GM12878 (cell line): ENCODE results near the gene DPEP1. TPM values are rescaled to one million over a fixed set of nuclear protein-coding genes. Genes with fewer than 3 reads are reported as not detected.
"Not testable (repeated sequence)": the region's sequence is repeated elsewhere in the genome, so short reads cannot be mapped to it uniquely, and the experiment has no call there.

Source experiments
- ATAC-seq: fragments of 200-7000 bp; cut with Tn5 transposase; 3 replicates; pipeline ENCODE4 v1.9.1; 2020; ENCODE audit warnings: mild to moderate bottlenecking, moderate library complexity
- BruUV-seq: library from RNA; stranded (reverse); fragments of 400-500 nt; replicated peaks from 2 replicates; lab custom pipeline; 2021; lab: Mats Ljungman, UMichigan
- CTCF ChIA-PET: fragments of 300-600 bp; sonication (Branson Sonifier 250); formaldehyde crosslinking; extraction: SDS; loops from one replicate; lab custom pipeline; 2021; ENCODE audit warnings: inconsistent platforms; lab: Yijun Ruan, JAX
- POLR2A ChIA-PET: fragments of 350-600 bp; formaldehyde crosslinking; extraction: SDS; loops from one replicate; lab custom pipeline; 2021; ENCODE audit warnings: inconsistent platforms; lab: Charles Lee
- RAD21 ChIA-PET: fragments of 300-600 bp; sonication (Branson Sonifier 250); formaldehyde crosslinking; loops from one replicate; lab custom pipeline; 2023; ENCODE audit warnings: antibody characterized with exemption; ENCODE audit not compliant: unreplicated experiment; lab: Charles Lee
- SMC1A ChIA-PET: fragments of 300-600 bp; sonication (Branson Sonifier 250); formaldehyde crosslinking; loops from one replicate; lab custom pipeline; 2023; ENCODE audit not compliant: unreplicated experiment, uncharacterized antibody; lab: Charles Lee
- DNase-seq: peaks from one replicate; pipeline ENCODE4 v3.0.0-alpha.2; 2011; ENCODE audit warnings: low read depth, low spot score
- FAIRE-seq: peaks from 3 replicates; lab custom pipeline; 2011; peaks lifted over from hg19 to GRCh38; lab: Jason Lieb, UNC
- H2AFZ ChIP-seq: 2 replicates; pipeline ENCODE4 v1.6.0; 2011; ENCODE audit warnings: low read depth, low read length, control low read depth; ENCODE audit not compliant: control insufficient read depth
- H3K27ac ChIP-seq: 2 replicates; pipeline ENCODE4 v1.5.1; 2011; ENCODE audit warnings: control low read depth; ENCODE audit not compliant: control insufficient read depth, insufficient read depth
- H3K27me3 ChIP-seq, 2 experiments: replicated peaks in 1 of 2; 2 replicates each; pipeline versions ENCODE4 v1.6.0 to v1.6.1; 2011; ENCODE audit warnings: low read length in 1 of 2; ENCODE audit not compliant: control insufficient read depth in 2 of 2, insufficient read depth in 2 of 2
- H3K36me3 ChIP-seq, 2 experiments: 2 replicates each; pipeline ENCODE4 v1.5.1; 2011; ENCODE audit warnings: low read length in 1 of 2; ENCODE audit not compliant: control insufficient read depth in 2 of 2, insufficient read depth in 2 of 2
- H3K4me1 ChIP-seq: 2 replicates; pipeline ENCODE4 v1.6.1; 2011; ENCODE audit warnings: mild to moderate bottlenecking, low read length, moderate library complexity, mixed read lengths; ENCODE audit not compliant: control insufficient read depth, insufficient read depth
- H3K4me2 ChIP-seq: 2 replicates; pipeline ENCODE4 v1.6.0; 2011; ENCODE audit warnings: control low read depth; ENCODE audit not compliant: control insufficient read depth, insufficient read depth
- H3K4me3 ChIP-seq: fragments of 200-600 bp; sonication (generic); 2 replicates; pipeline ENCODE4 v1.5.1; 2016
- H3K79me2 ChIP-seq: 2 replicates; pipeline ENCODE4 v1.6.0; 2011; ENCODE audit warnings: low read length; ENCODE audit not compliant: control insufficient read depth, insufficient read depth
- H3K9ac ChIP-seq: 2 replicates; pipeline ENCODE4 v1.8.0; 2011; ENCODE audit warnings: low read length, control low read depth, mixed read lengths; ENCODE audit not compliant: control insufficient read depth, insufficient read depth
- H3K9me3 ChIP-seq: replicated peaks from 3 replicates; pipeline ENCODE4 v1.5.1; 2011; ENCODE audit warnings: mild to moderate bottlenecking, low read length; ENCODE audit not compliant: control insufficient read depth, insufficient read depth
- H4K20me1 ChIP-seq: 2 replicates; pipeline ENCODE4 v1.6.0; 2011; ENCODE audit not compliant: control insufficient read depth, insufficient read depth
- PRDM15 ChIP-seq: fragments of 450-650 bp; formaldehyde crosslinking; IDR thresholded peaks from 2 replicates; pipeline ENCODE4 v1.4.0; 2020; ENCODE audit warnings: mild to moderate bottlenecking, moderate library complexity
- WGBS: methylation state at CpG from one replicate; pipeline ENCODE4 v1.1.6; 2016; ENCODE audit warnings: low lambda C conversion rate; ENCODE audit not compliant: insufficient replicate concordance, insufficient coverage; ENCODE audit errors: missing lambda C conversion rate; 5-methylcytosine and 5-hydroxymethylcytosine counted together
- in situ Hi-C: fragments of 300-500 bp; cut with MboI; formaldehyde crosslinking; loops from 9 replicates; pipeline ENCODE4 v1.14.3; 2018; ENCODE audit warnings: mixed read lengths
- intact Hi-C: fragments of 100-400 bp; cut with micrococcal nuclease; formaldehyde crosslinking; loops from one replicate; pipeline ENCODE4 v1.14.2; 2022; ENCODE audit not compliant: unreplicated experiment
- polyA plus RNA-seq, 11 experiments: library from polyadenylated mRNA; depleted of rRNA in 4 of 11; unstranded in 6 of 11; stranded (reverse) in 5 of 11; fragments of >200 nt; fragmentation: Nextera tagmentation in 4 of 11; fragmentation: Illumina TruSeq in 1 of 11; extraction: Ambion mirVana in 4 of 11; extraction: Trizol in 1 of 11; gene quantifications; 1 replicate in 1 of 11; 2 replicates in 10 of 11; pipeline versions ENCODE4 v1.2.1 to v1.2.3, GENCODE V29; 2011 to 2016; ENCODE audit warnings: inconsistent platforms in 2 of 11, missing spikeins in 2 of 11, low read depth in 1 of 11
- total RNA-seq, 4 experiments: library from RNA; depleted of rRNA in 3 of 4; stranded (reverse); fragments of >200 nt in 3 of 4; fragmentation: Illumina TruSeq in 1 of 4; extraction: Trizol in 1 of 4; gene quantifications; 2 replicates each; pipeline versions ENCODE4 v1.2.1 to v1.2.3, GENCODE V29; 2013 to 2021

The DPEP1 gene
- total and polyA plus RNA-seq, 10 of the 15 experiments (the other 5 are each of a cell fraction or from before 2014, with no cell fraction given), result not detected

GRCh38 chr16:89670496-89671431 is 57.3 kb downstream of the DPEP1 start:
- Histone ChIP-seq H3K27ac (no peak overlapping the region), H3K27me3 (no peaks in the 10 kb centered on the region), H2AFZ (no peak overlapping the region), H3K79me2 (no peaks in the 10 kb centered on the region), H3K4me3 (no peak overlapping the region), H3K9ac (no peak overlapping the region), H3K4me2 (no peak overlapping the region), H4K20me1 (no peaks in the 10 kb centered on the region), H3K36me3 (no peaks in the 10 kb centered on the region), H3K9me3 (no peaks in the 10 kb centered on the region; the same call in 2 of the 3 replicates), H3K4me1 (no peaks in the 10 kb centered on the region)
- BruUV-seq, result no TSS peak
- TF ChIP-seq PRDM15 (CRISPR knock-in tag), result no peak
- no peak for ATAC-seq
- POLR2A ChIA-PET, result interaction anchor here (0.6 to 0.7 kb wide), 2 partner anchors 176 to 248 kb away, joined by 4 read pairs; no protein-coding TSS in a partner anchor
- 83% methylated on average over 10 of the region's 10 CpGs for WGBS
- DNase-seq, result no peak
- no peak for FAIRE-seq
- intact Hi-C loops (no loop called here), in situ Hi-C loops (no loop called here)
- SMC1A ChIA-PET, result no interaction called here
- CTCF ChIA-PET, result interaction anchor here (0.6 kb wide), 3 partner anchors 17 to 336 kb away, joined by 3 read pairs; no protein-coding TSS in a partner anchor
- RAD21 ChIA-PET, result interaction anchor here (1.3 kb wide), 1 partner anchor 29 kb away, joined by 5 read pairs; no protein-coding TSS in a partner anchor

GRCh38 chr16:89671565-89671964 is 58.1 kb downstream of the DPEP1 start:
- H3K4me3 ChIP-seq, H3K4me2 ChIP-seq, H3K9me3 ChIP-seq, H3K9ac ChIP-seq, BruUV-seq, H3K27ac ChIP-seq, ATAC-seq, H3K36me3 ChIP-seq, DNase-seq, in situ Hi-C loops, FAIRE-seq, H4K20me1 ChIP-seq, H3K27me3 ChIP-seq, H3K79me2 ChIP-seq, SMC1A ChIA-PET, H3K4me1 ChIP-seq, intact Hi-C loops, H2AFZ ChIP-seq: not testable (repeated sequence)
- ChIA-PET RAD21 (interaction anchor here (1.3 kb wide), 1 partner anchor 29 kb away, joined by 5 read pairs; no protein-coding TSS in a partner anchor), POLR2A (interaction anchor here (0.6 to 0.7 kb wide), 2 partner anchors 177 to 248 kb away, joined by 4 read pairs; no protein-coding TSS in a partner anchor), CTCF (interaction anchor here (0.6 kb wide), 1 partner anchor 18 kb away, joined by 3 read pairs; no protein-coding TSS in a partner anchor)
- WGBS, result 81% methylated on average over 3 of the region's 4 CpGs
